SIG-M5 treated with dmso at 0.1 percent for 504 hours (cell line): ENCODE measurements around the gene CRMP1.
A peak's percentile ranks its signal among the peaks of the same experiment; 100 is the strongest.

Source experiments
- DNase-seq: peaks from one replicate; lab custom pipeline; 2025; ENCODE audit not compliant: unreplicated experiment; lab: John Stamatoyannopoulos, UW

The CRMP1 gene

GRCh38 chr4:5889002-5889696, 3.7 kb downstream of the CRMP1 start:
- DNase-seq = no peak

- no peak for DNase-seq
These were observed 4.5 kb downstream of the CRMP1 start for GRCh38 chr4:5888222-5889001.

GRCh38 chr4:5887361-5888221, 5.3 kb downstream of the CRMP1 start:
- DNase-seq = no peak

- no peak for DNase-seq
These were observed 5.9 kb downstream of the CRMP1 start for GRCh38 chr4:5887011-5887360.

GRCh38 chr4:5885733-5886132, 7.2 kb downstream of the CRMP1 start:
- DNase-seq = no peak

- DNase-seq = no peak
These were observed 8.1 kb downstream of the CRMP1 start for GRCh38 chr4:5884796-5885195.

- no peak for DNase-seq
These were observed 9.0 kb downstream of the CRMP1 start for GRCh38 chr4:5883916-5884315.

GRCh38 chr4:5882947-5883346, 9.9 kb downstream of the CRMP1 start:
- no peak for DNase-seq

- no peak for DNase-seq
These were observed 11.5 kb downstream of the CRMP1 start for GRCh38 chr4:5881340-5881739.

GRCh38 chr4:5878359-5878758, 14.5 kb downstream of the CRMP1 start:
- no peak for DNase-seq

GRCh38 chr4:5877392-5877791, 15.5 kb downstream of the CRMP1 start:
- no peak for DNase-seq

GRCh38 chr4:5874811-5875449, 18.0 kb downstream of the CRMP1 start:
- DNase-seq = peak; percentile 1

GRCh38 chr4:5870701-5871100, 22.2 kb downstream of the CRMP1 start:
- DNase-seq = no peak

- no peak for DNase-seq
These were observed 22.8 kb downstream of the CRMP1 start for GRCh38 chr4:5869966-5870619.

GRCh38 chr4:5867866-5868265, 25.0 kb downstream of the CRMP1 start:
- no peak for DNase-seq

GRCh38 chr4:5866841-5867813, 25.8 kb downstream of the CRMP1 start:
- no peak for DNase-seq

- no peak for DNase-seq
These were observed 26.8 kb downstream of the CRMP1 start for GRCh38 chr4:5865896-5866599.

GRCh38 chr4:5863461-5864113, 29.3 kb downstream of the CRMP1 start:
- DNase-seq = no peak
